Ovary (tissue), 9 donors: ENCODE measurements around the gene NIPBL. TPM values are rescaled to one million over a fixed set of nuclear protein-coding genes. Genes with fewer than 3 reads are reported as not detected.

Experiments used
- DNase-seq, 5 donors: peaks; one replicate each; pipeline ENCODE4 v3.0.0-alpha.2; 2019 to 2020
- H3K27ac ChIP-seq, 2 donors: fragments of 200-600 bp; one replicate each; pipeline versions ENCODE4 v1.5.1 to v1.8.0; 2019 to 2022
- H3K27me3 ChIP-seq: fragments of 200-600 bp; one replicate; pipeline ENCODE4 v1.8.0; 2022
- H3K36me3 ChIP-seq: fragments of 200-600 bp; sonication (generic); one replicate; pipeline ENCODE4 v1.5.1; 2019
- H3K4me1 ChIP-seq: one replicate; pipeline ENCODE4 v1.8.1; 2013; ENCODE audit warnings: mild to moderate bottlenecking, moderate library complexity; ENCODE audit not compliant: insufficient read depth
- H3K4me3 ChIP-seq: fragments of 200-600 bp; sonication (generic); one replicate; pipeline ENCODE4 v1.5.1; 2017
- H3K9me3 ChIP-seq, 2 donors: fragments of 200-600 bp in 1 of 2; sonication (generic) in 1 of 2; one replicate each; pipeline versions ENCODE4 v1.5.1 to v1.8.1; 2013 to 2019; ENCODE audit warnings: mild to moderate bottlenecking in 1 of 2, moderate library complexity in 1 of 2
- CTCF ChIP-seq, 3 donors: fragments of 450-650 bp in 2 of 3; fragments of 200-600 bp in 1 of 3; IDR thresholded peaks; one replicate each; pipeline versions ENCODE4 v1.5.1 to v1.8.0; 2016 to 2022; ENCODE audit warnings: antibody characterized with exemption in 3 of 3, mild to moderate bottlenecking in 1 of 3
- EP300 ChIP-seq: sonication (generic); formaldehyde crosslinking; IDR thresholded peaks from one replicate; pipeline ENCODE4 v1.6.1; 2017; ENCODE audit warnings: antibody characterized with exemption
- POLR2A ChIP-seq: fragments of 450-650 bp; IDR thresholded peaks from one replicate; pipeline ENCODE4 v1.6.1; 2017; ENCODE audit warnings: antibody characterized with exemption, mild to moderate bottlenecking, moderate library complexity
- WGBS, 3 donors: extraction: QIAGEN DNeasy Blood & Tissue Kit in 1 of 3; methylation state at CpG; one replicate each; pipeline versions ENCODE4 v1.1.5 to v1.1.7; 2013 to 2017; 5-methylcytosine and 5-hydroxymethylcytosine counted together
- intact Hi-C, 4 donors: fragments of 100-400 bp; cut with DNase I; formaldehyde crosslinking; loops; one replicate each; pipeline versions ENCODE4 v1.11.0 to v1.15.1; 2022 to 2023
- polyA plus RNA-seq, 2 donors: library from polyadenylated mRNA; stranded (reverse); fragments of 200-250 nt in 1 of 2; fragments of 350-450 nt in 1 of 2; fragmentation: Illumina TruSeq in 1 of 2; extraction: RNeasy Lipid Tissue Mini Kit (QIAGEN cat#74804) in 1 of 2; gene quantifications; one replicate each; pipeline ENCODE4 v1.2.3, GENCODE V29; 2013 to 2014
- total RNA-seq, 7 donors: library from RNA; depleted of rRNA in 2 of 7; stranded (reverse); fragments of >200 nt in 2 of 7; fragmentation: NEBNext Ultra II Directional in 3 of 7; extraction: Animal tissue kit (Norgen Biotek cat#: 25700) in 3 of 7; gene quantifications; one replicate each; pipeline versions ENCODE4 v1.1.0 to v1.2.4, GENCODE V29; 2016 to 2023
- donor health status: DM: no; HTN: no; CAD: no; lungs with moderate emphysema.
- donor health status: DM: no; HTN: no; CAD: no.
- donor health status: Bipolar disorder and iron deficiency.
- donor health status: DM: yes; HTN: yes; CAD: no.
- donor health status: DM: no; HTN: no; CAD: no.
- donor health status: DM: yes; HTN: yes; CAD: no.

Gene NIPBL
- total and polyA plus RNA-seq, 9 donors, result 20.8 to 73.1 (median 61.7) TPM

GRCh38 chr5:36854402-36855140 is 22.0 kb upstream of the NIPBL start:
- Histone ChIP-seq H3K4me3 (no peak overlapping the region), H3K4me1 (peaks cover 5% of the 10 kb centered on the region), H3K9me3 (no peaks in the 10 kb centered on the region), H3K27me3 (no peaks in the 10 kb centered on the region), H3K36me3 (no peaks in the 10 kb centered on the region), H3K27ac (peak overlapping the region in 1 of 2 donors; percentile 33)
- TF ChIP-seq CTCF (IDR thresholded peaks at IDR 0.05) (no peak), POLR2A (no peak), EP300 (no peak)
- DNase-seq, result peak in 4 of 5 donors; percentile 32 to 64 (median 46)
- 52 to 72% (median 55%) methylated on average over 16 of the region's 16 CpGs for WGBS, 3 donors
- intact Hi-C loops, result no loop called here

- Histone ChIP-seq H3K4me1 (peaks cover 5% of the 10 kb centered on the region), H3K9me3 (no peaks in the 10 kb centered on the region), H3K4me3 (no peak overlapping the region), H3K27ac (peak overlapping the region in 1 of 2 donors; percentile 33), H3K27me3 (no peaks in the 10 kb centered on the region), H3K36me3 (no peaks in the 10 kb centered on the region)
- TF ChIP-seq CTCF (IDR thresholded peaks at IDR 0.05) (no peak), EP300 (no peak), POLR2A (no peak)
- 19 to 57% (median 29%) methylated on average over 10 of the region's 10 CpGs for WGBS, 3 donors
- DNase-seq, result peak; percentile 45 to 64 (median 58)
- intact Hi-C loops, result no loop called here
Measured at GRCh38 chr5:36855141-36855495, 21.5 kb upstream of the NIPBL start.

- no peaks in the 10 kb centered on the region for H3K36me3 ChIP-seq
- intact Hi-C loops, result loop anchor here in 1 of 4 donors (10.0 kb wide), 2 partner anchors 77 to 447 kb away; no protein-coding TSS in a partner anchor
- no peak for TF ChIP-seq EP300
- TF ChIP-seq POLR2A, result no peak
- no peak for TF ChIP-seq CTCF (IDR thresholded peaks at IDR 0.05)
- no peaks in the 10 kb centered on the region for H3K4me1 ChIP-seq
- no peak for DNase-seq
- H3K27me3 ChIP-seq, result no peaks in the 10 kb centered on the region
- no peak overlapping the region for H3K4me3 ChIP-seq
- no peak overlapping the region for H3K27ac ChIP-seq
- WGBS, 3 donors, result 89 to 93% (median 91%) methylated on average over 1 of the region's 1 CpG
- no peaks in the 10 kb centered on the region for H3K9me3 ChIP-seq
Measured at GRCh38 chr5:36861871-36862270, 14.7 kb upstream of the NIPBL start.

DNA sequence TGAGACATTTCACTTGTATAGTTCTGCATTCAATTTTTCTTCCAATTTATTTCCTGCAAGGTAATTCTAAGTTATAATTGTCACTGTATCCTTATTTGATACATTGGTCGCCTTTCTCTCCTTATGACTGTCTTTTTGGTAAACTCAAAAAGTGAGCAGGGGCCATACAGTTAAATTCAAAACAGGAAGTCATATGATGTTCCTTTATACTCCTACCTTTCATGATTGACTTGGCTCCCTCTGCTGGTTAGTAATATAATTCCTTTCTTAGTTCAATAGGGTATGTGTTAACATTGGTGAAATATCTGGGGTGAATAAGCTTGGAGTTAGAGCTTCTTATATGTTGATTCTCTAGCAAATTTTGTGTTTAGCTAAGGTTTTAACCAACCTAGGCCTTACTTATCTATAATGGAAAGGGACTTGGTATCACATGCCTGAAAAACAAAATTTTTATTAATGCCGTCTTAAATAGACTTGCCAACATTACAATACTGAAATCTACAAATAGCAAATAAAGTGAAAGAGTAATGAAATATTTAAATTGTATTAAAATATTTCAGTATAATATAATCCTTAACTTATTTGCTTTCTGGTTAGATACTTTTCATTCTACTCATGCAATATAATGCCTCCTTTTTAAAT is 6.0 kb upstream of the NIPBL start:
- intact Hi-C loops, result loop anchor here in 2 of 4 donors (10.0 kb wide), 2 partner anchors 74 to 126 kb away; no protein-coding TSS in a partner anchor
- H3K4me3 ChIP-seq, result no peak overlapping the region
- no peaks in the 10 kb centered on the region for H3K9me3 ChIP-seq
- peaks cover 2% of the 10 kb centered on the region for H3K4me1 ChIP-seq
- H3K27me3 ChIP-seq, result no peaks in the 10 kb centered on the region
- no peaks in the 10 kb centered on the region for H3K36me3 ChIP-seq
- DNase-seq, result no peak
- no peak overlapping the region for H3K27ac ChIP-seq
- no peak for TF ChIP-seq EP300
- TF ChIP-seq CTCF (IDR thresholded peaks at IDR 0.05), result peak; percentile 34 to 42 (median 35)
- no peak for TF ChIP-seq POLR2A
- WGBS, 3 donors, result 60 to 79% (median 71%) methylated on average over 2 of the region's 2 CpGs
